Tibial artery (tissue), 4 donors: ENCODE measurements around the gene HACD2.

Experiments
- DNase-seq, 2 donors: peaks; one replicate each; pipeline ENCODE4 v3.0.0-alpha.2; 2019
- H3K27ac ChIP-seq, 2 donors: fragments of 200-600 bp; sonication (generic) in 1 of 2; 1 replicate in 1 of 2; 2 replicates in 1 of 2; pipeline ENCODE4 v1.5.1; 2018 to 2019; ENCODE audit warnings: mild to moderate bottlenecking in 1 of 2
- H3K27me3 ChIP-seq, 2 donors: fragments of 200-600 bp; sonication (generic) in 1 of 2; one replicate each; pipeline versions ENCODE4 v1.5.1 to v1.6.0; 2016 to 2019
- H3K36me3 ChIP-seq, 3 donors: fragments of 200-600 bp; sonication (generic) in 2 of 3; one replicate each; pipeline ENCODE4 v1.5.1; 2016 to 2019; ENCODE audit warnings: mild to moderate bottlenecking in 2 of 3
- H3K4me1 ChIP-seq, 4 donors: fragments of 200-600 bp; sonication (generic) in 2 of 4; 1 replicate in 3 of 4; 2 replicates in 1 of 4; pipeline ENCODE4 v1.5.1; 2016 to 2019
- H3K4me3 ChIP-seq, 2 donors: fragments of 200-600 bp; sonication (generic) in 1 of 2; 1 replicate in 1 of 2; 2 replicates in 1 of 2; pipeline ENCODE4 v1.5.1; 2018 to 2019; ENCODE audit warnings: mild to moderate bottlenecking in 2 of 2
- H3K9me3 ChIP-seq, 3 donors: fragments of 200-600 bp; sonication (generic) in 1 of 3; one replicate each; pipeline ENCODE4 v1.5.1; 2016 to 2019
- intact Hi-C: fragments of 100-400 bp; cut with DNase I; formaldehyde crosslinking; loops from one replicate; pipeline ENCODE4 v1.15.0; 2023; ENCODE audit warnings: low total_unique reads
- TF ChIP-seq, protein P1 (sequence below), 2 experiments: fragments of 200-600 bp in 1 of 2; fragments of 450-650 bp in 1 of 2; IDR thresholded peaks; one replicate each; pipeline ENCODE4 v1.5.1; 2017 to 2019; ENCODE audit warnings: antibody characterized with exemption in 2 of 2, mild to moderate bottlenecking in 1 of 2, moderate library complexity in 1 of 2

HACD2 gene

DNA sequence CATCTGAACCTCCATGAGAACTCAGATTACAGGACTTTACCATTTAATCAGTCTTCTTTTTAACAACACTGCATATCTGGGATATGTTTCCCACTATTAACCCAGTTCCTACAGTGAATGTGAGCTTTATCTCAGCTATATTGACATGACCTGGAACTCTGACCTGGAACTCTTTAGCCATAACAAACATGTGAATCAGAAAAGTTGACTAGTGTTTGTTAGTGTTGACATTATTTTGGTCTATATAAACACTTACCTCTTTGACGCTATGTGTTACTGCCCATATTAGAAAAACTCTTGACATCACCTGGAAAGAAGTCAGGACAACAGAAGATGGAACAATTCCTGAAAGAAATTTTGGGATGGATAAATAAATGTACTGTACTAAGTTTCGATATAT lies 56.7 kb downstream of the HACD2 start:
- intact Hi-C loops = no loop called here
- Histone ChIP-seq H3K4me3 (no peak overlapping the region), H3K36me3 (peaks cover 0 to 6% (median 6%) of the 10 kb centered on the region in 3 donors), H3K9me3 (no peaks in the 10 kb centered on the region), H3K27ac (no peak overlapping the region), H3K4me1 (peaks cover 0 to 14% (median under 1%) of the 10 kb centered on the region in 4 donors), H3K27me3 (no peaks in the 10 kb centered on the region)
- no peak for DNase-seq
- TF ChIP-seq, protein P1, sequence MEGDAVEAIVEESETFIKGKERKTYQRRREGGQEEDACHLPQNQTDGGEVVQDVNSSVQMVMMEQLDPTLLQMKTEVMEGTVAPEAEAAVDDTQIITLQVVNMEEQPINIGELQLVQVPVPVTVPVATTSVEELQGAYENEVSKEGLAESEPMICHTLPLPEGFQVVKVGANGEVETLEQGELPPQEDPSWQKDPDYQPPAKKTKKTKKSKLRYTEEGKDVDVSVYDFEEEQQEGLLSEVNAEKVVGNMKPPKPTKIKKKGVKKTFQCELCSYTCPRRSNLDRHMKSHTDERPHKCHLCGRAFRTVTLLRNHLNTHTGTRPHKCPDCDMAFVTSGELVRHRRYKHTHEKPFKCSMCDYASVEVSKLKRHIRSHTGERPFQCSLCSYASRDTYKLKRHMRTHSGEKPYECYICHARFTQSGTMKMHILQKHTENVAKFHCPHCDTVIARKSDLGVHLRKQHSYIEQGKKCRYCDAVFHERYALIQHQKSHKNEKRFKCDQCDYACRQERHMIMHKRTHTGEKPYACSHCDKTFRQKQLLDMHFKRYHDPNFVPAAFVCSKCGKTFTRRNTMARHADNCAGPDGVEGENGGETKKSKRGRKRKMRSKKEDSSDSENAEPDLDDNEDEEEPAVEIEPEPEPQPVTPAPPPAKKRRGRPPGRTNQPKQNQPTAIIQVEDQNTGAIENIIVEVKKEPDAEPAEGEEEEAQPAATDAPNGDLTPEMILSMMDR (IDR thresholded peaks at IDR 0.05) = no peak

DNA sequence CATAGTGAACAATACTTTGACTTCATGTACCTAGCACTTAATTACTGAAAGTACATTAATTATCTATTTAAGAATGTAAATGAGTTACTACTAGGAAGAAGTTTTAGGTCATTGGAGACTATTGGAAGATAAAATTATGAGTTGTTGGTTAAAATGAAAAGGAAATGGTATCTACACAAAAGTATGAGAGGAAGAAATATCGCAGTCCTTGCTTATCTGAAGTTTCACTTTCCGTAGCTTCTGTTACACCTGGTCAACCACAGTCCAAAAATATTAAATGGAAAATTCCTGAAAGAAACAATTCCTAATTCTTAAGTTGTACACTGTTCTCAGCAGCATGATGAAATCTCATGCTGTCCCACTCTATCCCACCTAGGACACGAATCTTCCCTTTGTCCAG lies 57.8 kb downstream of the HACD2 start:
- no peak for DNase-seq
- Histone ChIP-seq H3K9me3 (no peaks in the 10 kb centered on the region), H3K4me3 (no peak overlapping the region), H3K36me3 (peaks cover 0 to 11% (median 6%) of the 10 kb centered on the region in 3 donors), H3K27ac (no peak overlapping the region), H3K4me1 (peaks cover 0 to 25% (median 6%) of the 10 kb centered on the region in 4 donors), H3K27me3 (no peaks in the 10 kb centered on the region)
- TF ChIP-seq, protein P1 (IDR thresholded peaks at IDR 0.05) = no peak
- intact Hi-C loops = no loop called here

DNA sequence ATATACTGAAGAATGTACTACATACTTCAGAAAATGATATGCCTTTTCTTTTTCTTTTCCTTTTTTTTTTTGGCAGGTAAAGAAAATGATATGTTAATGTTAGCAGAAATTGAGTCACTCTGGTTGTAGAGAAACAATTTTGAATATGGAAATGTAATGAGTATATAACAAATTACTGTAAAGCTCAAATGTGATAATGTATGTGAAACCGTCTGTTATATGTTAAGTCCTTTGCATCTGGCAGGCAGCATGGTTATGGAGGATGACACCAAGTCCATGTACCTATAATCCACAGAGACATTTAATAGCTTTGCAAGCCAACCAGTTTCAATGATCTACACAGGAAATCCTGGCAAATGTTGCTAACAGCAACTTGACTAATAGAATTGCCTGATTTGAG lies 58.4 kb downstream of the HACD2 start:
- DNase-seq = no peak
- H3K4me1 ChIP-seq = peaks cover 0 to 30% (median 12%) of the 10 kb centered on the region in 4 donors
- H3K4me3 ChIP-seq = no peak overlapping the region
- TF ChIP-seq, protein P1 (IDR thresholded peaks at IDR 0.05) = no peak
- intact Hi-C loops = no loop called here
- no peaks in the 10 kb centered on the region for H3K27me3 ChIP-seq
- H3K9me3 ChIP-seq = no peaks in the 10 kb centered on the region
- peaks cover 0 to 11% (median 6%) of the 10 kb centered on the region in 3 donors for H3K36me3 ChIP-seq
- no peak overlapping the region for H3K27ac ChIP-seq

DNA sequence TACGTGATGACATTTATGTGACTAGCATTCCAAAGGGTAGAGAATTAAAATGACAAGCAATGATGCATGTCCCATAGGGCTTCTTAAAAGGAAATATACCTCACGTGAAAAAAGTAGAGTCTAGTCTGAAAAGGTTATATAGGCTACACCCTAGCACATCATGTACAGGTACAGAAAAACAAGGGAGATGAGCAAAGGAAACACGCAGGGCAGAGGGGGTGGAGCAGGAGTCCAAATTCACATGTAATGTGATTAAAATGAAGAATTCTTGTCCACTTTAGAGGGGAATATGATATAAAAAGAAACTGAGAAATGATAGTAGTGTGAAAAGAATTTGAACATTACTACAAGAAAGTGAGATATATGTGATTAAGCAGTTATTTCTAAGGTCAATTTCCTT lies 59.4 kb downstream of the HACD2 start:
- Histone ChIP-seq H3K4me3 (no peak overlapping the region), H3K36me3 (peaks cover 0 to 11% (median 6%) of the 10 kb centered on the region in 3 donors), H3K9me3 (no peaks in the 10 kb centered on the region), H3K27ac (no peak overlapping the region), H3K27me3 (no peaks in the 10 kb centered on the region), H3K4me1 (peaks cover 5 to 38% (median 22%) of the 10 kb centered on the region in 4 donors)
- DNase-seq = no peak
- intact Hi-C loops = no loop called here
- TF ChIP-seq, protein P1 (IDR thresholded peaks at IDR 0.05) = no peak

DNA sequence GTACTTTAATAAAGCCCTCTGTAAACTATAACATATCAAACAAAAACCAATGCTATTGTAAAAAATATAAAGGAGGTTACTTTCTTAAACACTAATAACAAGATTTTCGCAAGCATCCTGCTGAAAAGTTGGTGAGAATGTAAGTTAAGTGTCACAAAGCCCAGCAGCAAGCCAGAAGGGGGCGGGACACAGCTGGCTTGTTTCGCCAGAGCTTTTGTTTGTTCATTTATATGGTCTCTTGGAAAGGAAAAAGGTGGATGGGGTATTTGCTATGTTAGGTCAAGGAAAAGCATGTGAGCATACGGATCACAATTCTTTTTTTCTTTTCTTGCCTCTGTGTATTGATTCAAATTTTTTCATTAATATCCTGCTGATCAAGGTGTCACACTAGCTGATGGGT lies 59.9 kb downstream of the HACD2 start:
- H3K4me3 ChIP-seq = no peak overlapping the region
- DNase-seq = no peak
- TF ChIP-seq, protein P1 (IDR thresholded peaks at IDR 0.05) = no peak
- H3K36me3 ChIP-seq = peaks cover 0 to 11% (median 6%) of the 10 kb centered on the region in 3 donors
- intact Hi-C loops = no loop called here
- no peaks in the 10 kb centered on the region for H3K27me3 ChIP-seq
- no peak overlapping the region for H3K27ac ChIP-seq
- H3K4me1 ChIP-seq = peaks cover 5 to 42% (median 22%) of the 10 kb centered on the region in 4 donors
- no peaks in the 10 kb centered on the region for H3K9me3 ChIP-seq

DNA sequence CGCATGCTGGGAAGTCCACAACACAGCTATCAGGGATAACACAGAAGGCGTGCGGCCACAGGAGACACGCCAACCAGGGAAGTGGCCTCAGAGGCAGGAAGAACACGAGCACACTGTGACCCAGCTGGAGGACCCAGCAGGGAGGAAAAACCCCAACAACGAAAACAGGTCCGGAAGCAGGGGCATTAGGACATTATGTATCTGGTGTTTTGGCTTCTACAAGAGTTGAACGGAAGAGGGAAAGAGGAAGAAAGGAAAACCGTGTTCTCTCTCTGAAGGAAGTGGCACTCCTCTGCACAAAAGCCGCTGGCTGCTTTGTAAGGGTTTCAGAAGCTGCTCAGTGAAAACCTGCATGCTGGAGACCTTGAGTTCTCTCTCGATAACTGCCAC lies 61.8 kb downstream of the HACD2 start:
- H3K27ac ChIP-seq = peak overlapping the region in 1 of 2 donors; percentile 5
- peaks cover 0 to 11% (median 6%) of the 10 kb centered on the region in 3 donors for H3K36me3 ChIP-seq
- TF ChIP-seq, protein P1 (IDR thresholded peaks at IDR 0.05) = no peak

More for the DNA sequence above, 61.8 kb downstream of the HACD2 start:
- Histone ChIP-seq H3K9me3 (no peaks in the 10 kb centered on the region), H3K4me3 (peak overlapping the region in 1 of 2 donors; percentile 5), H3K27me3 (no peaks in the 10 kb centered on the region), H3K4me1 (peaks cover 5 to 47% (median 22%) of the 10 kb centered on the region in 4 donors)
- intact Hi-C loops = no loop called here
- peak in 1 of 2 donors; percentile 62 for DNase-seq
